ENCODE data around the gene RBBP8NL.

Gene RBBP8NL

GRCh38 chr20:62362991-62363919 is 64.1 kb downstream of the RBBP8NL start:
- 79 to 84% methylated on average over 14 to 16 of the region's 20 CpGs for WGBS, 2 experiments (ENCODE audit: insufficient coverage in 2 of 2)
- Histone ChIP-seq H3K4me1 (ENCODE audit: control insufficient read depth, insufficient read depth, low read length, poor library complexity, severe bottlenecking) (peaks cover 70% of the 10 kb centered on the region), H3K36me3 (ENCODE audit: control insufficient read depth, insufficient read depth, low read length) (peaks cover 11% of the 10 kb centered on the region), H3K4me3 (ENCODE audit: extremely low read depth, insufficient read depth, low read length, poor library complexity, severe bottlenecking) (no peak overlapping the region), H3K9me3 (ENCODE audit: control insufficient read depth, low read length) (no peaks in the 10 kb centered on the region), H3K27ac (ENCODE audit: low read depth, low read length, severe bottlenecking) (peak overlapping the region; percentile 81)

GRCh38 chr20:62362590-62362940 is 64.8 kb downstream of the RBBP8NL start:
- Histone ChIP-seq H3K4me1 (ENCODE audit: control insufficient read depth, insufficient read depth, low read length, poor library complexity, severe bottlenecking) (peaks cover 69% of the 10 kb centered on the region), H3K9me3 (ENCODE audit: control insufficient read depth, low read length) (no peaks in the 10 kb centered on the region), H3K36me3 (ENCODE audit: control insufficient read depth, insufficient read depth, low read length) (peaks cover 13% of the 10 kb centered on the region), H3K27ac (ENCODE audit: low read depth, low read length, severe bottlenecking) (no peak overlapping the region), H3K4me3 (ENCODE audit: extremely low read depth, insufficient read depth, low read length, poor library complexity, severe bottlenecking) (no peak overlapping the region)
- WGBS, 2 experiments (ENCODE audit: insufficient coverage in 2 of 2) = 89 to 95% methylated on average over 9 to 12 of the region's 13 CpGs

- Histone ChIP-seq H3K4me1 (ENCODE audit: control insufficient read depth, insufficient read depth, low read length, poor library complexity, severe bottlenecking) (peaks cover 74% of the 10 kb centered on the region), H3K4me3 (ENCODE audit: extremely low read depth, insufficient read depth, low read length, poor library complexity, severe bottlenecking) (no peak overlapping the region), H3K36me3 (ENCODE audit: control insufficient read depth, insufficient read depth, low read length) (peaks cover 13% of the 10 kb centered on the region), H3K27ac (ENCODE audit: low read depth, low read length, severe bottlenecking) (peak overlapping the region; percentile 29), H3K9me3 (ENCODE audit: control insufficient read depth, low read length) (no peaks in the 10 kb centered on the region)
- 79 to 80% methylated on average over 33 to 34 of the region's 34 CpGs for WGBS, 2 experiments (ENCODE audit: insufficient coverage in 2 of 2)
These were observed 65.3 kb downstream of the RBBP8NL start for GRCh38 chr20:62361799-62362589.

GRCh38 chr20:62360854-62361798 is 66.2 kb downstream of the RBBP8NL start:
- no peak overlapping the region for H3K4me3 ChIP-seq (ENCODE audit: extremely low read depth, insufficient read depth, low read length, poor library complexity, severe bottlenecking)
- 65 to 66% methylated on average over 15 to 23 of the region's 25 CpGs for WGBS, 2 experiments (ENCODE audit: insufficient coverage in 2 of 2)
- H3K27ac ChIP-seq (ENCODE audit: low read depth, low read length, severe bottlenecking) = peak overlapping the region; percentile 29
- H3K9me3 ChIP-seq (ENCODE audit: control insufficient read depth, low read length) = no peaks in the 10 kb centered on the region
- H3K36me3 ChIP-seq (ENCODE audit: control insufficient read depth, insufficient read depth, low read length) = peaks cover 13% of the 10 kb centered on the region
- H3K4me1 ChIP-seq (ENCODE audit: control insufficient read depth, insufficient read depth, low read length, poor library complexity, severe bottlenecking) = peaks cover 82% of the 10 kb centered on the region
